LoVo (cell line): ENCODE data around the gene ULBP1.
A peak's percentile ranks its signal among the peaks of the same experiment; 100 is the strongest.
"Not testable (repeated sequence)": the region's sequence is repeated elsewhere in the genome, so short reads cannot be mapped to it uniquely, and the experiment has no call there.

ENCODE experiments used
- DNase-seq: peaks from one replicate; pipeline ENCODE4 v3.0.0-alpha.2; 2016; ENCODE audit warnings: low spot score

Gene ULBP1

DNA sequence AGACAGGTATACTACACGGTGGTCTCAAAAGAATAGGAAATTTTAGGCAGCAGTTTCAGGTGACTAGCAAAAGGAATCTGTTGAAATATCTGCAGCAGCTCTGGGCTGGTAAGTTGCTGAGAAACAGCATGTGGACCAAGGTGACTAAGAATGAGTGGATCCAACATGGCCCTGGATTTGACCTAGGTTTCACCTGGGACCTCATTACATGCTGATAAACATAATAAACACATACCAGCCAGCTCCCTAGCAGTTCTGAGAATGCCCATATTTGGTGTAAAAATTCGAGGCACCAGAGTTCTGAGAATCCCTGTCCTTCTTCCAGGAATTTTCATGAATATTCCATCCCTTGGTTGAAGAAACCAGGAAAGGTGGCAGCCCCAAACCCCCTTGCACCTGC, 10.4 kb upstream of the ULBP1 start:
- not testable (repeated sequence) for DNase-seq

DNA sequence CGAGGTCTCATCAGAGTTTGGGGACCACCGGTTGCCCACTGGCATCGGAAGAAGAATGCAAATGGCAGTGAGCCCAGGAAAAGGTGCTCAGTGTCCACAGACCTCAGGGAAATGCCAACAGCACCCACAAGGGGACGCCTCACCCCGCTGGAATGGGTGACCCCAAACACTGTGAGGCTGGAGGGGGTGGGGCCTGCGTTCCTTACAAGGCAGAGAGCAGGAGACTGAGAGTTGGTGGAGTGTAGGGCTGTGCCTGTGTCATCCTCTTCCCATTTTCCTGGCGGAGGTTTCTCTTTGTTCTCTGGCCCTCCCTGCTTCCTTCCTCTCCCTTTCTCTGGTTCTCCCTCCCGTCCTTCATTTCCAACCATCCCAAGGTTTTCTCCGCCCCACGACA, 9.8 kb upstream of the ULBP1 start:
- DNase-seq = not testable (repeated sequence)

DNA sequence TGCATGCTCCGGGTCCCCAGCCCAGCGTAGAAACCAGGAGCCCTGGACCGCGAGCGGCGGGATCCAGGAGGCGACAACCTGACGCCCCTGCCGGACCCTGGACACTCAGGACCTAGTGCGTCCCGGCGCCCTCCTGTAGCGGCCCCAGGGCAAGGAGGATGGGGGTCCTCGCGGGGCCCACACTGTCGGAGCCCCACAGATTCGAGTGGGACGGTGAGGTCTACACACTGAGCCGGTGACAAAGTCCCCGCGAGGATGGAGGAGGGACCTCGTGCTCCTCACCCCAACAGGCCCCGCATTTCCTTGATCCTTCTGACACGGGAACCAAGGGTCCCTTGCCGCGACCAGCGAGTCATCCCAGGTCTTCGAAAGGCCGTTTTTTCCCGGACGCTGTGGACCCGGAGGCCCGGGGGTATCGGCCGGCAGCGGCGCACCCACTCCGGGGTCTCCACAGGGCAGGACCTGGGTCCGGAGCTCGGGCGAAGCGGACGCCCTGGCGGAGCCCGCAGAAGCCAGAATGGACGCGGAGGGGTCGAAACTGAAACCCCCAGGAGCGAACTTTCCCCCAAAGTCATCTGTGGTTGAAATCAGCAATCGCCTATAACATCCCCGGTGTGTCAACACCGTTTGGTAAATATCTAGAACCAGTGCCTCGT, 9.3 kb upstream of the ULBP1 start:
- not testable (repeated sequence) for DNase-seq

GRCh38 chr6:149954984-149955653, 8.6 kb upstream of the ULBP1 start:
- not testable (repeated sequence) for DNase-seq

DNA sequence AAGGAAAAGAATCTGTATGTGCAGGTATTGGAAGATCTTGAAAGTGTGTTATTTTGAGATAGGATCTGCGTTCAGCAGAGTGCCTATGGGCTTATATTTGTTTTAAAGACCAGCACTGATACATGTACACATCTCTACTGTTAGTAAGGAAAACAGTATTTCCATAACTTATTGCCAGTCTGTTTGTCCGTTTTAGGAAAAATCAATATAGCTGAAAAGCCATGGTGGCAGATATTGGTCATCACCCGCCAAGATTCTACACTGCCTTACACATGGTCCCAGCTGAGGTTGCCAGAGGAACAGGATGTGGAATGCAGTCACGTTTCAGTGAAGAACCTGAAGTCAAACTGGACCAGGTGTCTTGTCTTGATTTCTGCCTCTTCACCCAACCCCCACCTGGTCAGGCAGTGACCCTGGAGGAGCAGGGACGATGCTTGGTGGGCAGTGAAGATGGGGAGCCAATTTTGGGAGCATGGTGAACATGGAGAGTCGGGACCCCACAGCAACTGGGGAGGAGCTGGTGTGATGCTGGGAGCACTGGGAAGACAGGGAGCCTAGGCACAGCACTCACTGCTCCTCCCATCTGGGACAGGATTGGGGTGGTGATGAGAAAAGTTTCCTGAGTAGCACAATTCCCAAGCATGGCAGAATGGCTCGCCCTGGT, 8.0 kb upstream of the ULBP1 start:
- not testable (repeated sequence) for DNase-seq

- DNase-seq = not testable (repeated sequence)
These were observed 5.6 kb upstream of the ULBP1 start for GRCh38 chr6:149958124-149958523.

GRCh38 chr6:149959806-149960205, 3.9 kb upstream of the ULBP1 start:
- DNase-seq = not testable (repeated sequence)

DNA sequence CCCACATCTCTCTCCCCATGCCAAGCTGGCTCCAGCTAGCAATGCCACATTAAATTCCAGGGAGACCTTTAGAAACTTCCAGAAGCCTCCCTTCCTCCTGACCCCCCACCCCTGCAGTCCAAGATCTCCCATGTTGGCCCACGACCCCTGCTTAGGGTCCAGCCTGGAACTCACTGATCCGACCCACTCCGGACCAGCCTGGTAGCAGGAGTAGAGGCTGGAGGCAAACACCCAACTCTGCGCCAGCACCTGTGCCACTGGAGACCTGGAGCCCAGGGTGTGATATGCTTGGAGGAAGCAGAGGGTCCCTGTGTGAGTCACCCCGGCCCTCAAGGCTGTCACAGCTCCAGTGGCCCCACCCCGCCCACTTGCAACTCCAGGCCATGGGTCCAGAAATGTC, 3.3 kb upstream of the ULBP1 start:
- DNase-seq = no peak

DNA sequence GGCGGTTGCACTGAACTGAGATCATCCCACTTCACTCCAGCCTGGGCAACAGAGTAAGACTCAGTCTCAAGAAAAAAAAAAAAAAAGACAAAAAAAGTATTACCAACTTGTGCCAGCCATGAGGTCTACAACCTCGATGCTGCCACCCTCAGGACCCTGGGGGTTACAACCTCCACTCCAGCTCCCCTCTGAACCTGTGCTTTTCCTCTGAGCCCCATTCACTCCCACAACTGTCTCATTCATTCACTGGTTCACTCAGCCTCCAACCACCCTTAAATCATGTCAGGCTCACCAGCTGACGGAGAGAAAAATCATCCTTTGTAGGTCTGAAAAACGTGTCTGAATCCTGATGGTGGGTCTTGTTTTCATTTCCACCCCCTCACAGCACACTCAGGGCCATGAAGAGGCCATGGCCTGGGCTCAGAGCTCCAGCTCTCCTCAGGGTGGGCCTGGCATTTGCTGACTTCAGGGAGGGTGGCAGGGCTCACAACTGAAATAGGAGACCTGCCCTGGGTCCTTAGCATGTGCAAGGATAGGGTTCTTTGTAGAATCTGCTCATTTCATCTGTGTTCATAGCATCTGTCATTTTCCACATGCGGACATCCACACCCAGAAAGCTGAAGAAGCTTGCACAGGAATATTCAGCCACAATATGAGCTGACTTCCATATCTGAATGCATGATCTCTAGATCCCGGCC, 1.9 kb upstream of the ULBP1 start:
- DNase-seq = peak; percentile 16

- no peak for DNase-seq
These were observed 1.1 kb upstream of the ULBP1 start for GRCh38 chr6:149962461-149963211.

DNA sequence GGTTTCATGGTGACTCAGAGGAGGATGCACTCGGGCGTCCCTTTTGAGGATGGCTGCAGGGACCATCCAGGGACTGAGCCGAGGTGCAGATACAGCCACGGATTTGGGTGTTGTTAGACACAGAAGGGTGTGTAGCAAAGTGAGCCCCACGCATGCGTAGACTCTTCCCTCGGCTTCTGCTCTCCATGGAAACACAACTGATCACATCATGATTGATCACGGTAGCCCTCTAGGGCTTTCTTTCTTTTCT, 606 bp upstream of the ULBP1 start:
- DNase-seq = no peak

- DNase-seq = no peak
These were observed 808 bp downstream of the ULBP1 start for GRCh38 chr6:149964308-149965193.

GRCh38 chr6:149965194-149966020, 1.7 kb downstream of the ULBP1 start:
- no peak for DNase-seq

GRCh38 chr6:149966319-149966718, 2.6 kb downstream of the ULBP1 start:
- DNase-seq = not testable (repeated sequence)

DNA sequence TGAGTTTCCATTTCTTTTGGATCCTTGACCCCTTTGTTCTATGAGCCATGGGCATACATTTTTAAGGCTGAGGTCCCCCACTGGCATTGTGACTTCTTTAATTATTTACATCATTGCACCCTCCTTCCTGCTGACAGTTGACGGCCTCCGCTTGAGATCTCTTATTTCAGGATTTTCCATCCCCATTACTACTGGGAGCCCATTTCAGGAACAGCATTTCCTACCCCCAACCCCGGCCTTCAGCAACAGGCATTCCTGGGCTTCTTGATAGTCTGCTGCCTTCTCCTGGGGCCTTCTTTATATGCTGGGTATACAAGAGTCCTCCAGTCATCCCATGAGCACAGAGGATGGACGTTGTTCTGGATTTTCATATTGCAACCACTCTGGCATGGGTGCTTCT, 3.8 kb downstream of the ULBP1 start:
- DNase-seq = no peak

GRCh38 chr6:149967999-149968398, 4.3 kb downstream of the ULBP1 start:
- not testable (repeated sequence) for DNase-seq

GRCh38 chr6:149968909-149969308, 5.2 kb downstream of the ULBP1 start:
- DNase-seq = not testable (repeated sequence)

GRCh38 chr6:149969635-149970034, 5.9 kb downstream of the ULBP1 start:
- DNase-seq = no peak

DNA sequence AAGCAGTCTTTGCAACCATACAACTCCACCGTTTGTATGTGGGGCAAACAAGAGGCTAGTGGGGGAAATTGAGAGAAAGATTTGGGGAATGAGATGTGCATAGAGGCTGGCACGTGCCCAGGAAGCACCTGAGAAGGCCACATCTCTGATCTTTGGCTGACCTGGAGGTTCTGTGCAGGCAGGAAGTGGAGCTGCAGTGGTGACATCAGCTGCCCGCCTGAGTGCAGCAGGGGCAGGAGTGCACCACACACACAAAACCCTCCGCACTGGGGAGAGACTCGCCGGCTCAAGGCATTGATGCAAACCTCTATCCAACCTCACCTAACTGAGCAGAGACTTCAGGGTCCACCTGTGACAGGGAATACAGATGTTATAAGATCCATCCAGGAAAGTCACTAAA, 10.7 kb downstream of the ULBP1 start:
- DNase-seq = not testable (repeated sequence)

- DNase-seq = no peak
These were observed 11.1 kb downstream of the ULBP1 start for GRCh38 chr6:149974825-149975224.
